HepG2 (cell line): Measurements from ENCODE around the gene MARVELD3. TPM values are rescaled to one million over a fixed set of nuclear protein-coding genes. Genes with fewer than 3 reads are reported as not detected.
A peak's percentile ranks its signal among the peaks of the same experiment; 100 is the strongest.

ENCODE experiments used
- ATRX ChIP-seq: sonication (generic); formaldehyde crosslinking; IDR thresholded peaks from 2 replicates; pipeline ENCODE4 v1.4.0; 2020; ENCODE audit warnings: missing genetic modification reagents, borderline replicate concordance
- EEA1 ChIP-seq: sonication (generic); formaldehyde crosslinking; IDR thresholded peaks from 2 replicates; pipeline ENCODE4 v1.5.1; 2020; ENCODE audit warnings: mild to moderate bottlenecking, missing genetic modification reagents, borderline replicate concordance
- EED ChIP-seq: sonication (generic); formaldehyde crosslinking; IDR thresholded peaks from 2 replicates; pipeline ENCODE4 v1.5.0; 2020; ENCODE audit warnings: mild to moderate bottlenecking, missing genetic modification reagents
- GATA4 ChIP-seq: sonication (generic); IDR thresholded peaks from 2 replicates; pipeline ENCODE4 v1.6.1; 2016; ENCODE audit warnings: antibody characterized with exemption, low read depth, borderline replicate concordance
- JUN ChIP-seq: sonication (generic); formaldehyde crosslinking; IDR thresholded peaks from 2 replicates; pipeline ENCODE4 v1.4.0; 2020; ENCODE audit warnings: mild to moderate bottlenecking, missing genetic modification reagents
- KAT7 ChIP-seq: IDR thresholded peaks from 2 replicates; pipeline ENCODE4 v1.6.1; 2018; ENCODE audit warnings: borderline replicate concordance, missing compliant biosample characterization
- MLLT10 ChIP-seq: sonication (generic); formaldehyde crosslinking; IDR thresholded peaks from 2 replicates; pipeline ENCODE4 v1.4.0; 2020; ENCODE audit warnings: missing genetic modification reagents
- NFE2 ChIP-seq: sonication (generic); formaldehyde crosslinking; IDR thresholded peaks from 2 replicates; pipeline ENCODE4 v1.4.0; 2020; ENCODE audit warnings: missing genetic modification reagents
- NFIB ChIP-seq: sonication (generic); formaldehyde crosslinking; IDR thresholded peaks from 2 replicates; pipeline ENCODE4 v1.9.0; 2021; ENCODE audit warnings: missing genetic modification reagents, mild to moderate bottlenecking, borderline replicate concordance
- RAD51 ChIP-seq: fragments of 450-650 bp; IDR thresholded peaks from 2 replicates; pipeline ENCODE4 v1.6.1; 2016; ENCODE audit warnings: borderline replicate concordance
- SETDB1 ChIP-seq: sonication (generic); formaldehyde crosslinking; IDR thresholded peaks from 2 replicates; pipeline ENCODE4 v1.5.1; 2020; ENCODE audit warnings: missing genetic modification reagents, mild to moderate bottlenecking, borderline replicate concordance
- SKI ChIP-seq: fragments of 450-650 bp; IDR thresholded peaks from one replicate; pipeline ENCODE4 v1.6.1; 2018; ENCODE audit warnings: mild to moderate bottlenecking; ENCODE audit not compliant: partially characterized antibody
- SMYD3 ChIP-seq: sonication (generic); formaldehyde crosslinking; IDR thresholded peaks from 2 replicates; pipeline ENCODE4 v1.8.1; 2023; ENCODE audit warnings: mild to moderate bottlenecking, missing genetic modification reagents
- SPEN ChIP-seq: sonication (generic); formaldehyde crosslinking; IDR thresholded peaks from 2 replicates; pipeline ENCODE4 v1.5.1; 2020; ENCODE audit warnings: low read depth, mild to moderate bottlenecking, missing genetic modification reagents
- TAF1 ChIP-seq: sonication (generic); formaldehyde crosslinking; IDR thresholded peaks from 2 replicates; pipeline ENCODE4 v1.4.0; 2020; ENCODE audit warnings: missing genetic modification reagents
- TBX3 ChIP-seq: fragments of 450-650 bp; IDR thresholded peaks from 2 replicates; pipeline ENCODE4 v1.6.1; 2017; ENCODE audit warnings: antibody characterized with exemption, mild to moderate bottlenecking, inconsistent platforms, borderline replicate concordance
- THAP11 ChIP-seq: IDR thresholded peaks from 2 replicates; pipeline ENCODE4 v1.6.1; 2016; ENCODE audit warnings: missing biosample characterization, missing genetic modification reagents
- ZBTB7A ChIP-seq: sonication (generic); formaldehyde crosslinking; IDR thresholded peaks from 2 replicates; pipeline ENCODE4 v1.8.0; 2022; ENCODE audit warnings: mild to moderate bottlenecking, missing genetic modification reagents
- ZBTB8A ChIP-seq: sonication (generic); formaldehyde crosslinking; IDR thresholded peaks from 2 replicates; pipeline ENCODE4 v1.4.0; 2020; ENCODE audit warnings: mild to moderate bottlenecking, low read depth, missing genetic modification reagents, borderline replicate concordance
- ZFP90 ChIP-seq: sonication (generic); formaldehyde crosslinking; IDR thresholded peaks from 2 replicates; pipeline ENCODE4 v1.8.0; 2022; ENCODE audit warnings: missing genetic modification reagents, mild to moderate bottlenecking, inconsistent platforms, borderline replicate concordance
- ZFYVE20 ChIP-seq: sonication (generic); formaldehyde crosslinking; IDR thresholded peaks from 2 replicates; pipeline ENCODE4 v1.8.0; 2023; ENCODE audit warnings: low read depth, mild to moderate bottlenecking, moderate library complexity, missing genetic modification reagents, borderline replicate concordance
- ZNF24 ChIP-seq: fragments of 450-650 bp; IDR thresholded peaks from 2 replicates; pipeline ENCODE4 v1.6.1; 2017; ENCODE audit warnings: antibody characterized with exemption, mild to moderate bottlenecking
- ZNF33A ChIP-seq: sonication (generic); formaldehyde crosslinking; IDR thresholded peaks from 2 replicates; pipeline ENCODE4 v1.5.1; 2020; ENCODE audit warnings: missing genetic modification reagents, mild to moderate bottlenecking, moderate library complexity, borderline replicate concordance
- ZNF441 ChIP-seq: sonication (generic); formaldehyde crosslinking; IDR thresholded peaks from 2 replicates; pipeline ENCODE4 v1.7.0; 2021; ENCODE audit warnings: missing genetic modification reagents, borderline replicate concordance
- ZNF547 ChIP-seq: sonication (generic); formaldehyde crosslinking; IDR thresholded peaks from 2 replicates; pipeline ENCODE4 v1.5.1; 2020; ENCODE audit warnings: mild to moderate bottlenecking, missing genetic modification reagents
- ZNF749 ChIP-seq: sonication (generic); formaldehyde crosslinking; IDR thresholded peaks from 2 replicates; pipeline ENCODE4 v1.8.0; 2022; ENCODE audit warnings: mild to moderate bottlenecking, missing genetic modification reagents, moderate library complexity, borderline replicate concordance
- polyA plus RNA-seq, 8 experiments: library from polyadenylated mRNA; depleted of rRNA in 3 of 8; stranded (reverse) in 7 of 8; unstranded in 1 of 8; fragments of >200 nt; fragmentation: Illumina TruSeq in 4 of 8; extraction: Trizol in 4 of 8; gene quantifications; 2 replicates each; pipeline versions ENCODE4 v1.2.1 to v1.2.3, GENCODE V29; 2011 to 2016; ENCODE audit warnings: low read depth in 4 of 8, missing spikeins in 1 of 8, mixed read lengths in 1 of 8; ENCODE audit not compliant: insufficient read depth in 1 of 8
- total RNA-seq, 5 experiments: library from RNA; depleted of rRNA; stranded (reverse); fragments of >200 nt; fragmentation: Illumina TruSeq; extraction: Trizol; gene quantifications; 2 replicates each; pipeline ENCODE4 v1.2.3, GENCODE V29; 2016; ENCODE audit warnings: low read depth in 1 of 5
- TF ChIP-seq, protein P1 (sequence below): sonication (generic); formaldehyde crosslinking; IDR thresholded peaks from 2 replicates; pipeline ENCODE4 v1.5.0; 2020; ENCODE audit warnings: missing genetic modification reagents, mild to moderate bottlenecking, borderline replicate concordance
- TF ChIP-seq, protein P2 (sequence below): sonication (generic); formaldehyde crosslinking; IDR thresholded peaks from 2 replicates; pipeline ENCODE4 v1.5.0; 2020; ENCODE audit warnings: mild to moderate bottlenecking, missing genetic modification reagents, borderline replicate concordance

MARVELD3 gene
- total and polyA plus RNA-seq, 2 of the 13 experiments (the other 11 are each of a cell fraction or from before 2014, with no cell fraction given): 4.8 to 5.6 TPM

DNA sequence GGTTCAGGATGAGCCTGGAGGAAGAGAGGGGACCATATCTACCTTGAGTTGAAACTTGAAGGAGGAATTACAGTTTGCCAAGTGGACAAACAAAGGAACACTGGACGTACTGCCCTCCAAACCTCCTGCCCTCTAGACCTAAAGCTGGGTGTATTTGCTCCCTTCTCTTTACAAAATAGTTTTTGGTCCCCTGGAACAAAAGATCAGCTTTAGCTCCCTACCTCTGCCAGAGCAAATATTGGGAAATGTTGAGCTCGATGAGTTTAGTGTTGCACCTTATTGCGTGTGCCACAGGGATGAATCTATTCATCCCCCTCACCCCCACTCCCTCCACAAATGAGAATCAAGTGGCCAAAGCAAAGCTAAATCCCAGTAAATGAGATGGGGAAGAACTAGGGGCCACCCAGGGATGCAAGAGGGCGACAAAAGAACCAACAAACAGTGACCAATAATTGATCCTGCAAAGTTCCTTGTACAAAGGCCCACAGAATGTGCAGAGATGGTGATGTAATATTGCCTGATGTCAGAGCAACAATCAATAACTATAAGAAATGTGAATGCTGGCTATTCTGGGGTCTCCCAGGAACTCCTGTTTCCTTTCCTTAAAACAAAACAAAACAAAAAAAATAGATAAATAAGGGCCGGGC lies 31.9 kb upstream of the MARVELD3 start (continued):
- TF ChIP-seq, protein P1, sequence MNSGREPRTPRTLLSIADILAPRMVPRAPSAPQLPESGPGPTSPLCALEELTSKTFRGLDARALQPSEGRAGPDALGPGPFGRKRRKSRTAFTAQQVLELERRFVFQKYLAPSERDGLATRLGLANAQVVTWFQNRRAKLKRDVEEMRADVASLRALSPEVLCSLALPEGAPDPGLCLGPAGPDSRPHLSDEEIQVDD: no peak
- TF ChIP-seq, protein P2, sequence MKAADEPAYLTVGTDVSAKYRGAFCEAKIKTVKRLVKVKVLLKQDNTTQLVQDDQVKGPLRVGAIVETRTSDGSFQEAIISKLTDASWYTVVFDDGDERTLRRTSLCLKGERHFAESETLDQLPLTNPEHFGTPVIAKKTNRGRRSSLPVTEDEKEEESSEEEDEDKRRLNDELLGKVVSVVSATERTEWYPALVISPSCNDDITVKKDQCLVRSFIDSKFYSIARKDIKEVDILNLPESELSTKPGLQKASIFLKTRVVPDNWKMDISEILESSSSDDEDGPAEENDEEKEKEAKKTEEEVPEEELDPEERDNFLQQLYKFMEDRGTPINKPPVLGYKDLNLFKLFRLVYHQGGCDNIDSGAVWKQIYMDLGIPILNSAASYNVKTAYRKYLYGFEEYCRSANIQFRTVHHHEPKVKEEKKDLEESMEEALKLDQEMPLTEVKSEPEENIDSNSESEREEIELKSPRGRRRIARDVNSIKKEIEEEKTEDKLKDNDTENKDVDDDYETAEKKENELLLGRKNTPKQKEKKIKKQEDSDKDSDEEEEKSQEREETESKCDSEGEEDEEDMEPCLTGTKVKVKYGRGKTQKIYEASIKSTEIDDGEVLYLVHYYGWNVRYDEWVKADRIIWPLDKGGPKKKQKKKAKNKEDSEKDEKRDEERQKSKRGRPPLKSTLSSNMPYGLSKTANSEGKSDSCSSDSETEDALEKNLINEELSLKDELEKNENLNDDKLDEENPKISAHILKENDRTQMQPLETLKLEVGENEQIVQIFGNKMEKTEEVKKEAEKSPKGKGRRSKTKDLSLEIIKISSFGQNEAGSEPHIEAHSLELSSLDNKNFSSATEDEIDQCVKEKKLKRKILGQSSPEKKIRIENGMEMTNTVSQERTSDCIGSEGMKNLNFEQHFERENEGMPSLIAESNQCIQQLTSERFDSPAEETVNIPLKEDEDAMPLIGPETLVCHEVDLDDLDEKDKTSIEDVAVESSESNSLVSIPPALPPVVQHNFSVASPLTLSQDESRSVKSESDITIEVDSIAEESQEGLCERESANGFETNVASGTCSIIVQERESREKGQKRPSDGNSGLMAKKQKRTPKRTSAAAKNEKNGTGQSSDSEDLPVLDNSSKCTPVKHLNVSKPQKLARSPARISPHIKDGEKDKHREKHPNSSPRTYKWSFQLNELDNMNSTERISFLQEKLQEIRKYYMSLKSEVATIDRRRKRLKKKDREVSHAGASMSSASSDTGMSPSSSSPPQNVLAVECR: no peak
- TF ChIP-seq EEA1 (CRISPR knock-in tag) (no peak), NFIB (no peak), ATRX (no peak), GATA4 (no peak), SMYD3 (CRISPR knock-in tag) (no peak), ZNF33A (CRISPR knock-in tag) (no peak), ZNF749 (CRISPR knock-in tag) (no peak), SETDB1 (no peak), MLLT10 (CRISPR knock-in tag) (no peak), ZNF24 (no peak; the same call in 1 of the 2 replicates), ZFYVE20 (CRISPR knock-in tag) (no peak), NFE2 (CRISPR knock-in tag) (no peak), ZFP90 (CRISPR knock-in tag) (no peak), SPEN (CRISPR knock-in tag) (no peak), ZNF547 (CRISPR knock-in tag) (no peak), ZBTB7A (CRISPR knock-in tag) (no peak; the same call in 1 of the 2 replicates), JUN (no peak), THAP11 (peak; percentile 77), ZBTB8A (no peak), RAD51 (no peak), SKI (no peak), EED (CRISPR knock-in tag) (0 out of 2 replicates have a peak, but pooled peaks have one; percentile 42), TBX3 (no peak), TAF1 (CRISPR knock-in tag) (no peak; the same call in 1 of the 2 replicates), ZNF441 (CRISPR knock-in tag) (no peak), KAT7 (CRISPR knock-in tag) (no peak)
